Right lobe of liver (tissue), 4 donors: ENCODE data around the gene EGF.

ENCODE experiments used
- CTCF ChIP-seq, 4 donors: fragments of 200-600 bp in 3 of 4; fragments of 450-650 bp in 1 of 4; IDR thresholded peaks; one replicate each; pipeline versions ENCODE4 v1.5.1 to v1.8.0; 2016 to 2022; ENCODE audit warnings: antibody characterized with exemption in 4 of 4, mild to moderate bottlenecking in 2 of 4
- POLR2A ChIP-seq: fragments of 450-650 bp; IDR thresholded peaks from one replicate; pipeline ENCODE4 v1.6.1; 2017; ENCODE audit warnings: antibody characterized with exemption, mild to moderate bottlenecking
- donor health status: DM: no; HTN: no; CAD: no.
- donor health status: DM: no; HTN: no; CAD: no.
- donor health status: DM: no; HTN: yes; CAD: no.

DNA sequence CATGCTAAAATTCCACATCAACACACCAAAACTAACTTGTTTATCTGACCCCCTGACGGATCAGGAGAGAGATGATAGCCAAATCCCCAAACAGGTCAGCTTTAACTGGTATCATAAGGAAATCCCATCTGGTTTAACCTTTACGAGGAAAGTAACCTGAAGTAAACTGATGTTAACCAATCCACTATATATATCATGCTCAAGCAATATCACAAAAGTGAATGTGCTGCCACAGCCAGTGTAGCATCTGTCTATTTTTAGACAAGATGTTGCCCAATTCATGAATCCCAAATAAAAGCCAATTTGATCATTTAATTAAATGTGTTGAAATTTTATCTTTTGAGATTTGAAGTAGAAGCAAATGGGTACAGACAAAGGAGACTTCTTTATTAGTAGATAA is 44.5 kb downstream of the EGF start:
- TF ChIP-seq CTCF (IDR thresholded peaks at IDR 0.05) (no peak), POLR2A (no peak)
